ENCODE data around the gene CUL9. TPM values are rescaled to one million over a fixed set of nuclear protein-coding genes. Genes with fewer than 3 reads are reported as not detected.

The CUL9 gene
- total RNA-seq, 1 donor from 2014 or later, result 29.0 TPM

- FAIRE-seq, result no peak
- Histone ChIP-seq H3K36me3 (ENCODE audit: control insufficient read depth, insufficient read depth, low read length) (no peaks in the 10 kb centered on the region), H3K27me3 (ENCODE audit: control insufficient read depth, insufficient read depth, low read length) (peaks cover 4% of the 10 kb centered on the region), H3K4me3 (ENCODE audit: low read depth, low read length) (no peak overlapping the region)
- no peak for DNase-seq (ENCODE audit: low read depth)
- no peak for TF ChIP-seq CTCF (IDR thresholded peaks at IDR 0.05; ENCODE audit: insufficient read depth, low read length, severe bottlenecking)
Measured at GRCh38 chr6:43262780-43263313, 80.9 kb downstream of the CUL9 start.

GRCh38 chr6:43263314-43264178, 81.5 kb downstream of the CUL9 start:
- FAIRE-seq, result no peak
- peak; percentile 93 for TF ChIP-seq CTCF (IDR thresholded peaks at IDR 0.05; ENCODE audit: insufficient read depth, low read length, severe bottlenecking)
- peak; percentile 49 for DNase-seq (ENCODE audit: low read depth)
- Histone ChIP-seq H3K4me3 (ENCODE audit: low read depth, low read length) (no peak overlapping the region), H3K36me3 (ENCODE audit: control insufficient read depth, insufficient read depth, low read length) (no peaks in the 10 kb centered on the region), H3K27me3 (ENCODE audit: control insufficient read depth, insufficient read depth, low read length) (peaks cover 6% of the 10 kb centered on the region)

- no peak for FAIRE-seq
- no peak for TF ChIP-seq CTCF (IDR thresholded peaks at IDR 0.05; ENCODE audit: insufficient read depth, low read length, severe bottlenecking)
- H3K27me3 ChIP-seq (ENCODE audit: control insufficient read depth, insufficient read depth, low read length), result peaks cover 10% of the 10 kb centered on the region
- H3K4me3 ChIP-seq (ENCODE audit: low read depth, low read length), result no peak overlapping the region
- DNase-seq (ENCODE audit: low read depth), result no peak
- H3K36me3 ChIP-seq (ENCODE audit: control insufficient read depth, insufficient read depth, low read length), result no peaks in the 10 kb centered on the region
Measured at GRCh38 chr6:43264599-43265145, 82.7 kb downstream of the CUL9 start.

- no peaks in the 10 kb centered on the region for H3K36me3 ChIP-seq (ENCODE audit: control insufficient read depth, insufficient read depth, low read length)
- DNase-seq (ENCODE audit: low read depth) (no peak), FAIRE-seq (no peak)
- peaks cover 10% of the 10 kb centered on the region for H3K27me3 ChIP-seq (ENCODE audit: control insufficient read depth, insufficient read depth, low read length)
- no peak for TF ChIP-seq CTCF (IDR thresholded peaks at IDR 0.05; ENCODE audit: insufficient read depth, low read length, severe bottlenecking)
- no peak overlapping the region for H3K4me3 ChIP-seq (ENCODE audit: low read depth, low read length)
Measured at GRCh38 chr6:43265564-43265963, 83.6 kb downstream of the CUL9 start.

GRCh38 chr6:43267619-43268354, 85.8 kb downstream of the CUL9 start:
- FAIRE-seq (no peak), DNase-seq (ENCODE audit: low read depth) (no peak)
- Histone ChIP-seq H3K36me3 (ENCODE audit: control insufficient read depth, insufficient read depth, low read length) (no peaks in the 10 kb centered on the region), H3K27me3 (ENCODE audit: control insufficient read depth, insufficient read depth, low read length) (peaks cover 10% of the 10 kb centered on the region), H3K4me3 (ENCODE audit: low read depth, low read length) (no peak overlapping the region)
- TF ChIP-seq CTCF (IDR thresholded peaks at IDR 0.05; ENCODE audit: insufficient read depth, low read length, severe bottlenecking), result no peak
